Astrocyte of the cerebellum (primary cell): ENCODE measurements around the gene DMBX1.

Source experiments
- DNase-seq: peaks from one replicate; pipeline ENCODE4 v3.0.0-alpha.2; 2011; ENCODE audit warnings: low read depth
- H3K4me3 ChIP-seq: 2 replicates; pipeline ENCODE4 v1.5.1; 2011; ENCODE audit warnings: mild to moderate bottlenecking, low read depth, low read length, moderate library complexity
- in situ Hi-C: cut with HindIII; loops from 2 replicates; pipeline ENCODE4 v1.10.0; 2017; ENCODE audit warnings: low sequenced_read_pairs
- TF ChIP-seq, protein P1 (sequence below): IDR thresholded peaks from 2 replicates; pipeline ENCODE4 v1.5.1; 2012; ENCODE audit warnings: low read length, low read depth, moderate library complexity, mild to moderate bottlenecking; ENCODE audit errors: missing control alignments

Gene DMBX1

DNA sequence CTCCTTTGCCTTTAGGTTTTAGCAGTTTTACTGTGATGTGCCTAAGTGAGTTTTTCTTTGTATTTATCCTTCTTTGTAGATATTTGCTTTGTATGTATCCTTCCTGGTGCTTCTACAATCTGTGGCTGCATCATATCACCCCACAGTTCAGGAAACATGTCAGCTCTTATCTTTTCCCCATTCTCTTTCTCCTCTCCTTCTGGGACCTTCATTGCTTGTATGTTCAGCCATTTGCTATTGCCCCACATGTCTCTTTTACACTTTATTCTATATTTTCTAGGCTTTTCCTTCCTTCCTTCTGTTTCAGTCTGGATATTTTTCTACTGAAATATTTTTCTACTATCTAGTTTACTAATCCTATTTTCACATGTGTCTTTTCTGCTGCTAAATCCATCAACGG lies 46.9 kb downstream of the DMBX1 start:
- H3K4me3 ChIP-seq: no peak overlapping the region
- DNase-seq: no peak
- TF ChIP-seq, protein P1, sequence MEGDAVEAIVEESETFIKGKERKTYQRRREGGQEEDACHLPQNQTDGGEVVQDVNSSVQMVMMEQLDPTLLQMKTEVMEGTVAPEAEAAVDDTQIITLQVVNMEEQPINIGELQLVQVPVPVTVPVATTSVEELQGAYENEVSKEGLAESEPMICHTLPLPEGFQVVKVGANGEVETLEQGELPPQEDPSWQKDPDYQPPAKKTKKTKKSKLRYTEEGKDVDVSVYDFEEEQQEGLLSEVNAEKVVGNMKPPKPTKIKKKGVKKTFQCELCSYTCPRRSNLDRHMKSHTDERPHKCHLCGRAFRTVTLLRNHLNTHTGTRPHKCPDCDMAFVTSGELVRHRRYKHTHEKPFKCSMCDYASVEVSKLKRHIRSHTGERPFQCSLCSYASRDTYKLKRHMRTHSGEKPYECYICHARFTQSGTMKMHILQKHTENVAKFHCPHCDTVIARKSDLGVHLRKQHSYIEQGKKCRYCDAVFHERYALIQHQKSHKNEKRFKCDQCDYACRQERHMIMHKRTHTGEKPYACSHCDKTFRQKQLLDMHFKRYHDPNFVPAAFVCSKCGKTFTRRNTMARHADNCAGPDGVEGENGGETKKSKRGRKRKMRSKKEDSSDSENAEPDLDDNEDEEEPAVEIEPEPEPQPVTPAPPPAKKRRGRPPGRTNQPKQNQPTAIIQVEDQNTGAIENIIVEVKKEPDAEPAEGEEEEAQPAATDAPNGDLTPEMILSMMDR: no peak
- in situ Hi-C loops: loop anchor here (5.0 kb wide), 1 partner anchor 94 kb away; no protein-coding TSS in a partner anchor

DNA sequence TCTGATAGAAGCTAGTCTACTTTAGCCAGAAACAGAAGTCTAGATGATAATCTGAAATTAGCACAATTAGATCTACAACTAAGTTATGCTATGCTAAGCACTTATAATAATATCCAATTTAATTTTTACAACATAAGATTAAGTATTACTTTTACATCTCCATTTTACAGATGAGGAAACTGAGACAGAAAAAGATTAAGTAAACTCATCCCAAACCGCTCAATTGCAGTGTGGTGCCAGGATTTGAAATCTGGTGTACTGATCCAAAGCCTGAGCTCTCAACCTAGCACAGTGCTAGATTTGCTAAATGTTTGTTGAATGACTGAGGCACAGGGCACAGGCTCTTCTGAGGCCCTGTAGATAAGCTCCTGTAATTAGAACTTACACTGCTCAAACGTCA lies 48.0 kb downstream of the DMBX1 start:
- no peak overlapping the region for H3K4me3 ChIP-seq
- TF ChIP-seq, protein P1: no peak
- DNase-seq: no peak
- in situ Hi-C loops: loop anchor here (5.0 kb wide), 1 partner anchor 95 kb away; no protein-coding TSS in a partner anchor

DNA sequence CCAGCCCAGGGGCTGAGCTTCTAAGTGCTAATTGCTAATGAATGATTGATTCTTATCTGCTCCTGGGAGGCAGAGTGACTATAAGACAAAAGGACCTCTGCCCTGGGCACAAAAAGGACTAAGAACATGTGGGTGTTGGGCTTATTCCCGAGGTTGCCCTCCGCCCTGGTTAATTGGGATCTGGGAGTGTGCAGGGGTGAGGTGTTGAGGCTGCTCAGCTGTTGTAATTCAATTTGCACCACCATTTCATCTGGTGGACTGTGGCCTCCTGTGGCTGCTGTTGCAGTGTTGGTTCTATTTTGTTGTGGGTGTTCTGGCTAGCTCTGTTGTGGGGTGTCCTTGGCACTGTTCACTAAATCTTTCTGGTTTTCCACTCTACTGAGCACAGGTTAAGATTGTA lies 48.5 kb downstream of the DMBX1 start:
- H3K4me3 ChIP-seq: no peak overlapping the region
- TF ChIP-seq, protein P1: no peak
- no peak for DNase-seq
- in situ Hi-C loops: loop anchor here (5.0 kb wide), 1 partner anchor 96 kb away; no protein-coding TSS in a partner anchor
